Progenitor cell of endocrine pancreas (in vitro differentiated cells): Measurements from ENCODE around the gene ORM1. TPM values are rescaled to one million over a fixed set of nuclear protein-coding genes. Genes with fewer than 3 reads are reported as not detected.

ENCODE experiments used
- DNase-seq: peaks from one replicate; pipeline ENCODE4 v3.0.0; 2021; ENCODE audit warnings: low spot score; ENCODE audit not compliant: unreplicated experiment
- H3K27ac Mint-ChIP-seq: 2 replicates; pipeline ENCODE4 v1.8.0; 2021; ENCODE audit warnings: mild to moderate bottlenecking, moderate library complexity, mixed read lengths
- H3K27me3 Mint-ChIP-seq: 2 replicates; pipeline ENCODE4 v1.8.0; 2021; ENCODE audit warnings: mixed read lengths
- H3K36me3 Mint-ChIP-seq: 2 replicates; pipeline ENCODE4 v1.8.0; 2022; ENCODE audit warnings: mixed read lengths; ENCODE audit not compliant: insufficient read depth
- H3K4me1 Mint-ChIP-seq: 2 replicates; pipeline ENCODE4 v1.8.0; 2021; ENCODE audit warnings: low read depth, mixed read lengths
- H3K4me3 Mint-ChIP-seq: 2 replicates; pipeline ENCODE4 v1.8.0; 2021; ENCODE audit warnings: low read depth, mild to moderate bottlenecking, moderate library complexity, mixed read lengths
- H3K9me3 Mint-ChIP-seq: 2 replicates; pipeline ENCODE4 v1.8.0; 2021; ENCODE audit warnings: low read depth, mixed read lengths
- total RNA-seq: library from RNA; stranded (reverse); gene quantifications from 2 replicates; pipeline ENCODE4 v1.2.1, GENCODE V29; 2021
- TF ChIP-seq, protein P1 (sequence below): fragments of 200-600 bp; sonication (generic); IDR thresholded peaks from one replicate; pipeline ENCODE4 v1.5.0; 2021; ENCODE audit warnings: antibody characterized with exemption, mild to moderate bottlenecking; ENCODE audit not compliant: unreplicated experiment

ORM1 gene
- total RNA-seq, 1 donor from 2014 or later: 9.3 TPM

DNA sequence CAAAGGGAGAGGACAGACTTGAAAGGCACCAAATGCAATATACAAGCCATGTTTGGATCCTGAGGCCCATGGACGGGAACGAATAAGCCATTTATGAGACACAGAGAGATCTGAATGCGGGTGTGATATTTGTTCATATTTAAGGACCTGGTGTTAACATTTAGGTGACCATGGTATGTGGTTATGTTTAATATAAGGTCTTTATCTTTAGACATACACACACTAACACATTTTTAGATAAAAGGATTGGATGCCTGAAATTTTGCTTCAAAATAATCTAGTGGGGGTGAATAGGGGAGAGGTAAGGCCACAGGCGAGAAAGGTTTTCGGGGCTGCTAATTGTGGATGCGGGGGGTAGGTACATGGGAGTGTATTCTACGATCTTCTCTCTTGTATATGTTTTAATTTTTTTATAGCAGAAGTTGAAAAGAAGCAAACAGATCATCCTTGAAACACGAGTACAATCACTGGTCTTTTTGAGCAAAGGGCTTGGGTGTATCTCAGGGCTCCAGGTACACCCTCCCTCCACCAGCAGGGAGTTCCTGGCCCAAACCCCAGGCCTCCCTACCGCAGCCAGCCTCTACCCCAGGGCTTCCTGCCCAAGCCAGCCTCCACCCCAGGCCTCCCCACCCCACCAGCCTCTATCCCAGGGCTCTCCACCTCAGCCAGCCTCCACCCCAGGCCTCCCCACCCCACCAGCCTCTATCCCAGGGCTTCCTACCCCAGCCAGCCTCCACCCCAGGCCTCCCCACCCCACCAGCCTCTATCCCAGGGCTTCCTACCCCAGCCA lies 52.7 kb downstream of the ORM1 start:
- Mint-ChIP-seq H3K27me3 (no peaks in the 10 kb centered on the region), H3K4me3 (no peak overlapping the region), H3K36me3 (peaks cover 7% of the 10 kb centered on the region), H3K9me3 (no peaks in the 10 kb centered on the region), H3K27ac (no peak overlapping the region), H3K4me1 (no peaks in the 10 kb centered on the region)
- no peak for DNase-seq
- TF ChIP-seq, protein P1, sequence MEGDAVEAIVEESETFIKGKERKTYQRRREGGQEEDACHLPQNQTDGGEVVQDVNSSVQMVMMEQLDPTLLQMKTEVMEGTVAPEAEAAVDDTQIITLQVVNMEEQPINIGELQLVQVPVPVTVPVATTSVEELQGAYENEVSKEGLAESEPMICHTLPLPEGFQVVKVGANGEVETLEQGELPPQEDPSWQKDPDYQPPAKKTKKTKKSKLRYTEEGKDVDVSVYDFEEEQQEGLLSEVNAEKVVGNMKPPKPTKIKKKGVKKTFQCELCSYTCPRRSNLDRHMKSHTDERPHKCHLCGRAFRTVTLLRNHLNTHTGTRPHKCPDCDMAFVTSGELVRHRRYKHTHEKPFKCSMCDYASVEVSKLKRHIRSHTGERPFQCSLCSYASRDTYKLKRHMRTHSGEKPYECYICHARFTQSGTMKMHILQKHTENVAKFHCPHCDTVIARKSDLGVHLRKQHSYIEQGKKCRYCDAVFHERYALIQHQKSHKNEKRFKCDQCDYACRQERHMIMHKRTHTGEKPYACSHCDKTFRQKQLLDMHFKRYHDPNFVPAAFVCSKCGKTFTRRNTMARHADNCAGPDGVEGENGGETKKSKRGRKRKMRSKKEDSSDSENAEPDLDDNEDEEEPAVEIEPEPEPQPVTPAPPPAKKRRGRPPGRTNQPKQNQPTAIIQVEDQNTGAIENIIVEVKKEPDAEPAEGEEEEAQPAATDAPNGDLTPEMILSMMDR: no peak

Other genes starting within 250 kb of the ORM1 start
- 678 and 717 TPM in 2 replicates for gene AMBP, start 244.8 kb upstream of the ORM1 start, total RNA-seq
- 166 and 176 TPM in 2 replicates for gene KIF12, start 223.8 kb upstream of the ORM1 start, total RNA-seq
- 162 and 178 TPM in 2 replicates for gene COL27A1, start 167.6 kb upstream of the ORM1 start, total RNA-seq
- 3.2 and 5.4 TPM in 2 replicates for gene ORM2, start 6.8 kb downstream of the ORM1 start, total RNA-seq
- gene AKNA, start 64.9 kb downstream of the ORM1 start, total RNA-seq: 19.3 and 24.6 TPM in 2 replicates
- 11.2 and 11.9 TPM in 2 replicates for gene WHRN, start 182.4 kb downstream of the ORM1 start, total RNA-seq